GM08714 (cell line): ENCODE data around the gene SCNN1B.
"Not testable (repeated sequence)": the region's sequence is repeated elsewhere in the genome, so short reads cannot be mapped to it uniquely, and the experiment has no call there.

Experiments
- H3K4me3 ChIP-seq: fragments of 200-500 bp; sonication (Bioruptor generic); 2 replicates; pipeline ENCODE4 v1.5.1; 2014; ENCODE audit warnings: mild to moderate bottlenecking, low read length, inconsistent platforms
- ZNF274 ChIP-seq: IDR thresholded peaks from 2 replicates; pipeline ENCODE4 v1.6.1; 2012; ENCODE audit warnings: mild to moderate bottlenecking, low read depth, low read length

The SCNN1B gene

DNA sequence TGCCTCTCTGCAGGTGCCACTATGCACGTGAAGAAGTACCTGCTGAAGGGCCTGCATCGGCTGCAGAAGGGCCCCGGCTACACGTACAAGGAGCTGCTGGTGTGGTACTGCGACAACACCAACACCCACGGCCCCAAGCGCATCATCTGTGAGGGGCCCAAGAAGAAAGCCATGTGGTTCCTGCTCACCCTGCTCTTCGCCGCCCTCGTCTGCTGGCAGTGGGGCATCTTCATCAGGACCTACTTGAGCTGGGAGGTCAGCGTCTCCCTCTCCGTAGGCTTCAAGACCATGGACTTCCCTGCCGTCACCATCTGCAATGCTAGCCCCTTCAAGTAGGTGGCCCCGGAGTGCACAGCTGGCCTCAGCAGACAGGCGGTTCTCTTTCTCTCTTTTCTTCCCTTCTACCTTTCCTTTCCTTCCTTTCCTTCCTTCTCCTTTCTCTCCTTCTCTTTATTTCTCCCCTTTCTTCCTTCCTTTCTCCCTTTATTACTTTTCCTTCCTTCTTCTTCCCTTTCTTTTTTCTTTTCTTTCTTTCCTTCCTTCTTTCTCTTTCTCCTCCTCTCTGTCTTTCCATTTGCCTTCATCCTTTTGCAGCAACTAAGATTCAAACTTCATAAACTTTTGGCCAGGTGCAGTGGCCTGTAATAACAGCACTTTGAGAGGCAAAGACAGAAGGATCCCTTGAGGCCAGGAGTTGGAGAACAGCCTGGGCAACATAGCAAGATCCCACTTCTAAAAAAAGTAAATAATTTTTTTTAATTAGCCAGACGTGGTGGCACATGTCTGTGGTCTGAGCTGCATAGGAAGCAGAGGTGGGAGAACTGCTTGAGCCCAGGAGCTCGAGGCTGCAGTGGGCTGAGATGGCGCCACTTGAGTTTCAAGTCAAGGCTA lies 46.7 kb downstream of the SCNN1B start:
- no peak overlapping the region for H3K4me3 ChIP-seq
- no peak for TF ChIP-seq ZNF274

GRCh38 chr16:23351360-23351759 lies 49.3 kb downstream of the SCNN1B start:
- no peak overlapping the region for H3K4me3 ChIP-seq
- no peak for TF ChIP-seq ZNF274

DNA sequence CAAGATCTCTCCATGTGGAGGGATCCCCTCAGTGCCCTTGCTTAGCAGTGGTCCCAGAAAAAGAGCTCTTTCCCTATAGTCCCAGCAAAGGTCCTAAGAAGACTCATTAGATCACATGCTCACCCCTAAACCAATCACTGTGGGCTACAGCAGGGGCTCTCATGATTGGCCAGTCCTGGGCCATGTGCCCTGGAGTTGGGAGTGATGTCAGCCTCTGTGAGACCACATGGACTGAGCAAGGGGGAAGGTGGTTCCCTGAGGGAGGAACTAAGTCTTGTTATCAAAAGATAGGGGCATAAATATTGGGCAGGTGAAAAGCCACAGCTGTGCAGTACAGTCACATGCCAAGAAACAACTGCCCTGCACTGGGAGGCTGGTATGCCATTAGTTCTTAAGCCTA lies 51.3 kb downstream of the SCNN1B start:
- TF ChIP-seq ZNF274: no peak
- no peak overlapping the region for H3K4me3 ChIP-seq

GRCh38 chr16:23354246-23354645 lies 52.1 kb downstream of the SCNN1B start:
- no peak for TF ChIP-seq ZNF274
- no peak overlapping the region for H3K4me3 ChIP-seq

DNA sequence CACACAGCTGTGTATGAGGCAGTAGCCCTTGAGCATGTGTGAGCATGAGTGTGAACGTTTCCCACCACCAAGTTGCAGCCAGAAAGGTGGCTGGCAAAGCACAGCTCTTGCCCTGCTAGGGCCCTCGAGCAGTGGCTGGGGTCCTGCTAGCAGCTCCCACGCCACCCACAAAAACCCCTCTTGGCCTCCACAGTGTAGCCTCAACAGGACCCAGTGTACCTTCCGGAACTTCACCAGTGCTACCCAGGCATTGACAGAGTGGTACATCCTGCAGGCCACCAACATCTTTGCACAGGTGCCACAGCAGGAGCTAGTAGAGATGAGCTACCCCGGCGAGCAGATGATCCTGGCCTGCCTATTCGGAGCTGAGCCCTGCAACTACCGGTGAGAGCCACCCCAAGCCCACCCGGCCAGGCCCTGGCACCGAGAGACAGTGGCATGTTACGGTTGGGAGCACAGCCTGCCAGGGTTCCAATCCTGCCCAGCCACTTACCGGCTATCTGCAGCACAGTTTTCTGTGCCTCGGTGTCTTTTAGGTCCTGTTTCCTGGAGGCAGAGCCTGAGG lies 53.1 kb downstream of the SCNN1B start:
- H3K4me3 ChIP-seq: no peak overlapping the region
- TF ChIP-seq ZNF274: no peak

DNA sequence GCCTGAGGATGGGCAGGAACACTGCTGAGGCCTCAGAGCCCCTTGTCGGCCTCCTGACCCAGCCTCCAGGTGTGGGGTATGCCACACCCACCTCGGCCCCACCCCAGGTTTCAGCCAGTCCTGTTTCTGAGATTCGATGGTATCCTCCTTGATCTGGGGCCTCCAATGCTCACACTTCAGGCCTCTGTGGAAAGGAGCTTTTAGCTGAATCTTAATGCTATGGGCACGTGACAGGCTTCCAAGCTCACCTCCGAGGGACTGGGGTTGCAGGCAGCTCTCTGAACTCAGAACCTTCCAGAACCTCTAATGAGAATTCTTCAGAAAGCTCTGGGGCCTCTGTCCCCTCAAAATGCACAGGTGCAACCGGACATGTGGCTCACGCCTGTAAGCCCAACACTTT lies 54.8 kb downstream of the SCNN1B start:
- H3K4me3 ChIP-seq: no peak overlapping the region
- no peak for TF ChIP-seq ZNF274

DNA sequence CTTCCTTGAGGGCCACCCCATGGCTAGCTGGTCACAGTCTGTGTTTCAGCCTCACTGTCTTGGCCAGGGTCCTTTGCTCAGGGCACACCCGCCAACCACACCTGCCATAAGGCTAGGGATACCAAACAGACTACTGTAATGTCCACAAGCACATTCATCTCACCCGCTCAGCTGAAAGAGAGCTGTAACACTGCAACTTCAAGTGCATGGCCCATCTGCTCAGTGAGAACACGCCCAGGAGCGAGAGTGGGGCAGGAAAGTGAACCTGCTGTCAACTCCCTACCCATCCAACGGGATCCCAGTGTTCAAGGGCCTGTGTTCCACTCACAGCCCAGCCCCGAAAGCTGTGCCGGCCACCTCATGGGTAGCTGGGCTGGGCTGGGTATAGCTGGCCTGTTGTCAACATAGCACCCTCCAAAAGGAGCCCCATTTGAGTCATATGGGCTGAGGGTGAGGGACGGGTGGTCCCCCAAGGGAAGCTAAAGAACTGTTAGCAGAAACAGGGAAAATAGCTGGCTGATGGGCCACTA lies 55.7 kb downstream of the SCNN1B start:
- H3K4me3 ChIP-seq: no peak overlapping the region

GRCh38 chr16:23359092-23359760 lies 57.1 kb downstream of the SCNN1B start:
- no peak for TF ChIP-seq ZNF274
- H3K4me3 ChIP-seq: no peak overlapping the region

More for the DNA sequence above, 55.7 kb downstream of the SCNN1B start:
- TF ChIP-seq ZNF274: no peak

- TF ChIP-seq ZNF274: no peak
- H3K4me3 ChIP-seq: no peak overlapping the region
Measured at GRCh38 chr16:23362460-23363317, 60.6 kb downstream of the SCNN1B start.

GRCh38 chr16:23365602-23366240 lies 63.6 kb downstream of the SCNN1B start:
- no peak for TF ChIP-seq ZNF274
- no peak overlapping the region for H3K4me3 ChIP-seq

GRCh38 chr16:23366341-23366740 lies 64.2 kb downstream of the SCNN1B start:
- H3K4me3 ChIP-seq: not testable (repeated sequence)

DNA sequence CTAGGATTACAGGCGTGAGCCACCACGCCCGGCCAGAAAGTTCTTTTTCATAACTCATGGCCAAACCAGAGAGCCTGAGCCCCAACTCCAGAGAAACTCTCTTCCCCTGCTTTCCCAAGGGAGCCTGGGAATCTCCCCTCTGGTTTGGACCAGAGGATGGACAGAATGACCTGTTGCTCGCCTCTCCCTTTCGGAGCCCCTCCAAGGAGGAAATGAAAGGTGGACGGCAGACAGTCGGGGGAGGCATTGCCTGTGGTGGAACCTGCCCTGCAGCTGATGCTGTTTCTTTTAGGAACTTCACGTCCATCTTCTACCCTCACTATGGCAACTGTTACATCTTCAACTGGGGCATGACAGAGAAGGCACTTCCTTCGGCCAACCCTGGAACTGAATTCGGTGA lies 65.5 kb downstream of the SCNN1B start:
- no peak for TF ChIP-seq ZNF274
- H3K4me3 ChIP-seq: no peak overlapping the region

GRCh38 chr16:23367988-23368387 lies 65.9 kb downstream of the SCNN1B start:
- TF ChIP-seq ZNF274: no peak
- H3K4me3 ChIP-seq: no peak overlapping the region

- no peak overlapping the region for H3K4me3 ChIP-seq
- TF ChIP-seq ZNF274: no peak
Measured at GRCh38 chr16:23368469-23368868, 66.4 kb downstream of the SCNN1B start.
